ENCODE data around the gene SGCA.

The SGCA gene

GRCh38 chr17:50221266-50221863 is 55.6 kb downstream of the SGCA start:
- no peak for DNase-seq (ENCODE audit: low read depth in 1 of 2, low spot score in 1 of 2)

GRCh38 chr17:50221864-50222545 is 56.2 kb downstream of the SGCA start:
- DNase-seq (ENCODE audit: low read depth in 1 of 2, low spot score in 1 of 2): no peak

GRCh38 chr17:50222922-50223321 is 57.1 kb downstream of the SGCA start:
- no peak for DNase-seq (ENCODE audit: low read depth in 1 of 2, low spot score in 1 of 2)
